ENCODE data around the gene BRWD1. TPM values are rescaled to one million over a fixed set of nuclear protein-coding genes. Genes with fewer than 3 reads are reported as not detected.

Gene BRWD1
- total RNA-seq, 2 experiments from 2014 or later = 53.2 to 61.7 TPM

DNA sequence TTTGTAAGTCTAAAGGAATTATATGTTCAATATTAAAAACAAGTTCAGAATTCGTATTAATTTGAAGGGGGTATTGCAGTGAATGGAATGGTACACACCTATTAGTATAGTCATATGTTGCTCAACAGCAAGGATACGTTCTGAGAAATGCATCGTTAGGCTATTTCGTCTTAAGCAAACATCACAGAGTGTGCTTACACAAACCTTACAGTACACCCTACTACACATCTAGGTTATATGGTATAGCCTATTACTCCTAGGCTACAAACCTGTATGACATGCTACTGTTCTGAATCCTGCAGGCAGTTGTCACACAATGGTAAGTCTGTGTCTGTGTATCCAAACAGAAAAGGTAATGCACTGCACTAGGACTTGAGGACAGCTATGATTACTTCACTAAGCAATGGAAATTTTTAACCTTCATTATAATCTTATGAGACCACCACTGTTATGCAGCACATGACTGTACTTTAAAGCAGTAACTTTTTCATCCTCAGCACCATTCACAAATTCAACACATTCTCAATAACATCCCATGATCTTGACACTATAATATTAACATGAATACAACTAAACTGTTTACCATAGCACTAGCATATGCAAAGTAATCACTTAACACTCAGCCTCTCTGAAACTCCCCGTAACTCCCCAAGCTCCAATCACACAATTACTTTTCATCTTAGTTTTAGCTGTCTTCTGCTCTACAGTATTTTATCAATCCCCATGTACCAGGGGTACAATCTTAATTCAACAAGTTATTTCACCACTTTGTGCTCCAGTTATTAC lies 115.8 kb downstream of the BRWD1 start:
- H3K36me3 ChIP-seq (ENCODE audit: insufficient read depth, low read length) = peaks cover 96% of the 10 kb centered on the region
- H2AFZ ChIP-seq (ENCODE audit: low read length) = no peak overlapping the region

DNA sequence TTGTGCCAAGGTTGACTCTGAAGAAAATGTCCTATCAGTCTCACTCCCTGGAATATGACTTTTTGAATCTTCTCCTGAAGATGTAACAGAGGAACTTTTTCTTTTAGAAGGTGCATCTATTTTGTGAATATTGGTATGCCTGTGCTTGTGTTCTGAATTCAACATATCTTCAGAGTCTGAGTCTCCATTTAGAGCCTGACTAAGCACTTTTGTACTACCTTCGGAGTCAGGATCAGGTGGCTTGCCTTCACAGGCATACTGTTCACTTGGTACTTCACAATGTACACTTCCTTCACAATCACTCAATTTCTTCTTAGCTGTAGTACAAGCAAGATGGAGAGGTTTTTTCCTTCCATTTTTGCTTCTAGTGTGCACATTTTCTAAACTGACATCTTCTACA lies 116.6 kb downstream of the BRWD1 start:
- H3K79me2 ChIP-seq (ENCODE audit: insufficient read depth, low read depth, low read length) = no peaks in the 10 kb centered on the region
- CTCF ChIA-PET (ENCODE audit: unreplicated experiment) = no interaction called here
- H3K36me3 ChIP-seq (ENCODE audit: insufficient read depth, low read length) = peaks cover 88% of the 10 kb centered on the region
- no peak overlapping the region for H3K27ac ChIP-seq (ENCODE audit: low read depth, low read length, poor library complexity, severe bottlenecking)
- no peaks in the 10 kb centered on the region for H3K9me2 ChIP-seq (ENCODE audit: insufficient read depth, low read length)
- H3K4me3 ChIP-seq (ENCODE audit: low read depth, low read length, poor library complexity, severe bottlenecking) = no peak overlapping the region
- H3K4me2 ChIP-seq (ENCODE audit: low read length) = no peak overlapping the region
- H3K9me3 ChIP-seq (ENCODE audit: low read length) = no peaks in the 10 kb centered on the region
- intact Hi-C loops (cut with micrococcal nuclease; ENCODE audit: unreplicated experiment) = no loop called here
- H4K20me1 ChIP-seq (ENCODE audit: insufficient read depth, low read length) = peaks cover 11% of the 10 kb centered on the region; the same call in 1 of the 2 replicates
- BruUV-seq (replicated peaks) = no TSS peak
- no peaks in the 10 kb centered on the region for H3K4me1 ChIP-seq (ENCODE audit: insufficient read depth, low read length, poor library complexity, severe bottlenecking)
- POLR2A ChIA-PET = interaction anchor here (0.9 to 1.6 kb wide), 2 partner anchors 13 to 16 kb away, joined by 3 to 5 read pairs; partner anchors contain the start of gene PSMG1
- no peak overlapping the region for H2AFZ ChIP-seq (ENCODE audit: low read length)
- no peak for DNase-seq (ENCODE audit: low spot score)
- TF ChIP-seq EZH2phosphoT487 (IDR thresholded peaks at IDR 0.05; ENCODE audit: borderline replicate concordance, low read depth, low read length) = no peak
- TF ChIP-seq, protein P1, sequence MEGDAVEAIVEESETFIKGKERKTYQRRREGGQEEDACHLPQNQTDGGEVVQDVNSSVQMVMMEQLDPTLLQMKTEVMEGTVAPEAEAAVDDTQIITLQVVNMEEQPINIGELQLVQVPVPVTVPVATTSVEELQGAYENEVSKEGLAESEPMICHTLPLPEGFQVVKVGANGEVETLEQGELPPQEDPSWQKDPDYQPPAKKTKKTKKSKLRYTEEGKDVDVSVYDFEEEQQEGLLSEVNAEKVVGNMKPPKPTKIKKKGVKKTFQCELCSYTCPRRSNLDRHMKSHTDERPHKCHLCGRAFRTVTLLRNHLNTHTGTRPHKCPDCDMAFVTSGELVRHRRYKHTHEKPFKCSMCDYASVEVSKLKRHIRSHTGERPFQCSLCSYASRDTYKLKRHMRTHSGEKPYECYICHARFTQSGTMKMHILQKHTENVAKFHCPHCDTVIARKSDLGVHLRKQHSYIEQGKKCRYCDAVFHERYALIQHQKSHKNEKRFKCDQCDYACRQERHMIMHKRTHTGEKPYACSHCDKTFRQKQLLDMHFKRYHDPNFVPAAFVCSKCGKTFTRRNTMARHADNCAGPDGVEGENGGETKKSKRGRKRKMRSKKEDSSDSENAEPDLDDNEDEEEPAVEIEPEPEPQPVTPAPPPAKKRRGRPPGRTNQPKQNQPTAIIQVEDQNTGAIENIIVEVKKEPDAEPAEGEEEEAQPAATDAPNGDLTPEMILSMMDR (conservative IDR thresholded peaks at IDR 0.05; ENCODE audit: low read length) = no peak

More for the DNA sequence above, 115.8 kb downstream of the BRWD1 start:
- intact Hi-C loops (cut with micrococcal nuclease; ENCODE audit: unreplicated experiment) = no loop called here
- no TSS peak for BruUV-seq (replicated peaks)
- Histone ChIP-seq H3K4me1 (ENCODE audit: insufficient read depth, low read length, poor library complexity, severe bottlenecking) (no peaks in the 10 kb centered on the region), H3K9me2 (ENCODE audit: insufficient read depth, low read length) (no peaks in the 10 kb centered on the region), H4K20me1 (ENCODE audit: insufficient read depth, low read length) (peaks cover 11% of the 10 kb centered on the region; the same call in 1 of the 2 replicates), H3K4me2 (ENCODE audit: low read length) (no peak overlapping the region), H3K4me3 (ENCODE audit: low read depth, low read length, poor library complexity, severe bottlenecking) (no peak overlapping the region), H3K27ac (ENCODE audit: low read depth, low read length, poor library complexity, severe bottlenecking) (no peak overlapping the region), H3K79me2 (ENCODE audit: insufficient read depth, low read depth, low read length) (no peaks in the 10 kb centered on the region), H3K9me3 (ENCODE audit: low read length) (no peaks in the 10 kb centered on the region)
- no peak for TF ChIP-seq EZH2phosphoT487 (IDR thresholded peaks at IDR 0.05; ENCODE audit: borderline replicate concordance, low read depth, low read length)
- TF ChIP-seq, protein P1 (conservative IDR thresholded peaks at IDR 0.05; ENCODE audit: low read length) = no peak
- CTCF ChIA-PET (ENCODE audit: unreplicated experiment) = no interaction called here
- no peak for DNase-seq (ENCODE audit: low spot score)
- POLR2A ChIA-PET = interaction anchor here (1.6 kb wide), 1 partner anchor 14 kb away, joined by 5 read pairs; the partner anchor contains the start of gene PSMG1

DNA sequence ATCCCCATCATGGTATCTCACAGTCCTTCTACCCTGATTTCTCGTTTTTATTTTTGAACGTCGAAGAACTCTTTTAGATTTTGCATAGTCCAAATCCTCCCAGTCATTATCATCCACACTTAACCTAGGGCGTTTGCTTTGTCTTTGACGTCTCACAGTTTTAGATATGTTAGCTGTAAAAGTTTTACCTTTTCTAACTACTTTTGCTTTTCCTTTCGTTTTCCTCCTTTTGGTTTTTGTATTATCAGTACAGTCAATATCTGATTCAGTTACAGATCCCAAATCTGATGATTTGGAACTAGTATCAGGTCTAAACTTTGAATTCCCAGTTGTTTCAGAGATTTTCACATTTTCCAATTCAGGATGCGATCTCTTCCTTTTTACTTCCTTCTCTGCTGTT lies 117.1 kb downstream of the BRWD1 start:
- Histone ChIP-seq H3K27ac (ENCODE audit: low read depth, low read length, poor library complexity, severe bottlenecking) (no peak overlapping the region), H2AFZ (ENCODE audit: low read length) (no peak overlapping the region), H3K4me2 (ENCODE audit: low read length) (no peak overlapping the region), H3K9me2 (ENCODE audit: insufficient read depth, low read length) (no peaks in the 10 kb centered on the region), H3K36me3 (ENCODE audit: insufficient read depth, low read length) (peaks cover 83% of the 10 kb centered on the region), H3K79me2 (ENCODE audit: insufficient read depth, low read depth, low read length) (no peaks in the 10 kb centered on the region), H3K9me3 (ENCODE audit: low read length) (no peaks in the 10 kb centered on the region), H4K20me1 (ENCODE audit: insufficient read depth, low read length) (peaks cover 11% of the 10 kb centered on the region; the same call in 1 of the 2 replicates), H3K4me1 (ENCODE audit: insufficient read depth, low read length, poor library complexity, severe bottlenecking) (no peaks in the 10 kb centered on the region), H3K4me3 (ENCODE audit: low read depth, low read length, poor library complexity, severe bottlenecking) (no peak overlapping the region)
- BruUV-seq (replicated peaks) = no TSS peak
- ChIA-PET POLR2A (interaction anchor here (0.9 to 1.6 kb wide), 2 partner anchors 13 to 16 kb away, joined by 3 to 5 read pairs; partner anchors contain the start of gene PSMG1), CTCF (ENCODE audit: unreplicated experiment) (no interaction called here)
- no peak for DNase-seq (ENCODE audit: low spot score)
- TF ChIP-seq, protein P1 (conservative IDR thresholded peaks at IDR 0.05; ENCODE audit: low read length) = no peak
- no peak for TF ChIP-seq EZH2phosphoT487 (IDR thresholded peaks at IDR 0.05; ENCODE audit: borderline replicate concordance, low read depth, low read length)
- intact Hi-C loops (cut with micrococcal nuclease; ENCODE audit: unreplicated experiment) = no loop called here
